OCI-LY1 (cell line): Measurements from ENCODE around the gene RFX4.

ENCODE experiments used
- H2AFZ ChIP-seq: fragments of 200-600 bp; sonication (generic), shearing (Covaris generic); 2 replicates; pipeline ENCODE4 v1.6.0; 2014; ENCODE audit warnings: antibody characterized with exemption, mild to moderate bottlenecking, low read length
- H3F3A ChIP-seq: fragments of 200-600 bp; sonication (generic), shearing (Covaris generic); 2 replicates; pipeline ENCODE4 v1.6.0; 2014; ENCODE audit warnings: mild to moderate bottlenecking, antibody characterized with exemption, low read length, moderate library complexity; ENCODE audit not compliant: insufficient read depth
- H3K27ac ChIP-seq: fragments of 200-600 bp; sonication (generic); 2 replicates; pipeline ENCODE4 v1.5.1; 2014; ENCODE audit warnings: low read length, mixed run types, mild to moderate bottlenecking, low read depth; ENCODE audit not compliant: poor library complexity, severe bottlenecking
- H3K27me3 ChIP-seq: fragments of 200-600 bp; sonication (generic); 2 replicates; pipeline ENCODE4 v1.6.0; 2014; ENCODE audit warnings: antibody characterized with exemption, mild to moderate bottlenecking, low read length, moderate library complexity; ENCODE audit not compliant: insufficient read depth
- H3K36me3 ChIP-seq: fragments of 200-600 bp; sonication (generic); 2 replicates; pipeline ENCODE4 v1.6.1; 2014; ENCODE audit warnings: mild to moderate bottlenecking, antibody characterized with exemption, low read length, moderate library complexity, mixed read lengths; ENCODE audit not compliant: insufficient read depth
- H3K4me1 ChIP-seq: fragments of 200-600 bp; sonication (generic); 2 replicates; pipeline ENCODE4 v1.5.1; 2014; ENCODE audit warnings: mild to moderate bottlenecking, low read length, moderate library complexity; ENCODE audit not compliant: insufficient read depth, severe bottlenecking
- H3K4me2 ChIP-seq: fragments of 200-600 bp; sonication (generic), shearing (Covaris generic); 2 replicates; pipeline ENCODE4 v1.6.1; 2014; ENCODE audit warnings: low read length
- H3K4me3 ChIP-seq: fragments of 200-600 bp; sonication (generic); 2 replicates; pipeline ENCODE4 v1.5.1; 2014; ENCODE audit warnings: low read length, low read depth, mild to moderate bottlenecking, mixed read lengths; ENCODE audit not compliant: poor library complexity, severe bottlenecking
- H3K79me2 ChIP-seq: fragments of 200-600 bp; shearing (Covaris generic); 2 replicates; pipeline ENCODE4 v1.6.1; 2016; ENCODE audit warnings: mixed run types, low read length, mixed read lengths; ENCODE audit not compliant: insufficient read depth
- H3K9ac ChIP-seq: fragments of 200-600 bp; sonication (generic), shearing (Covaris generic); 2 replicates; pipeline ENCODE4 v1.6.1; 2014; ENCODE audit warnings: mild to moderate bottlenecking, low read length, mixed read lengths
- H3K9me2 ChIP-seq: fragments of 200-600 bp; sonication (generic), shearing (Covaris generic); 2 replicates; pipeline ENCODE4 v1.6.1; 2014; ENCODE audit warnings: low read depth, mild to moderate bottlenecking, low read length, mixed read lengths
- H3K9me3 ChIP-seq: fragments of 200-600 bp; shearing (Covaris generic); 2 replicates; pipeline ENCODE4 v1.6.1; 2014; ENCODE audit warnings: low read length, mixed read lengths
- H4K20me1 ChIP-seq: fragments of 200-600 bp; sonication (generic), shearing (Covaris generic); 2 replicates; pipeline ENCODE4 v1.6.0; 2016; ENCODE audit warnings: mild to moderate bottlenecking, low read length; ENCODE audit not compliant: insufficient read depth
- CTCF ChIP-seq: fragments of 200-600 bp; sonication (generic), shearing (Covaris generic); IDR thresholded peaks from 2 replicates; pipeline ENCODE4 v1.5.1; 2017; ENCODE audit warnings: mild to moderate bottlenecking, antibody characterized with exemption, low read length, moderate library complexity, mixed read lengths
- EZH2 ChIP-seq: fragments of 200-600 bp; sonication (generic), shearing (Covaris generic); IDR thresholded peaks from 2 replicates; pipeline ENCODE4 v1.8.0; 2017; ENCODE audit warnings: borderline replicate concordance, mixed run types, mild to moderate bottlenecking, antibody characterized with exemption, low read length, moderate library complexity, mixed read lengths

RFX4 gene

GRCh38 chr12:106712768-106713167 lies 130.0 kb downstream of the RFX4 start:
- H3K9ac ChIP-seq = no peak overlapping the region
- H4K20me1 ChIP-seq = no peaks in the 10 kb centered on the region
- no peaks in the 10 kb centered on the region for H3F3A ChIP-seq
- no peak overlapping the region for H3K4me3 ChIP-seq
- no peaks in the 10 kb centered on the region for H3K36me3 ChIP-seq
- H2AFZ ChIP-seq = no peak overlapping the region
- no peaks in the 10 kb centered on the region for H3K27me3 ChIP-seq
- H3K79me2 ChIP-seq = no peaks in the 10 kb centered on the region
- no peaks in the 10 kb centered on the region for H3K4me1 ChIP-seq
- no peaks in the 10 kb centered on the region for H3K9me2 ChIP-seq
- no peak for TF ChIP-seq EZH2
- TF ChIP-seq CTCF = no peak
- no peak overlapping the region for H3K27ac ChIP-seq
- H3K9me3 ChIP-seq = no peaks in the 10 kb centered on the region
- H3K4me2 ChIP-seq = no peak overlapping the region

- no peaks in the 10 kb centered on the region for H3K27me3 ChIP-seq
- no peak overlapping the region for H3K27ac ChIP-seq
- no peaks in the 10 kb centered on the region for H3F3A ChIP-seq
- no peak overlapping the region for H3K4me3 ChIP-seq
- no peak overlapping the region for H3K4me2 ChIP-seq
- no peaks in the 10 kb centered on the region for H3K4me1 ChIP-seq
- no peaks in the 10 kb centered on the region for H3K9me2 ChIP-seq
- H3K9ac ChIP-seq = no peak overlapping the region
- H2AFZ ChIP-seq = no peak overlapping the region
- TF ChIP-seq CTCF (no peak), EZH2 (no peak)
- no peaks in the 10 kb centered on the region for H3K79me2 ChIP-seq
- no peaks in the 10 kb centered on the region for H3K36me3 ChIP-seq
- no peaks in the 10 kb centered on the region for H4K20me1 ChIP-seq
- H3K9me3 ChIP-seq = no peaks in the 10 kb centered on the region
Measured at GRCh38 chr12:106714926-106715325, 132.1 kb downstream of the RFX4 start.

GRCh38 chr12:106715582-106715981 lies 132.8 kb downstream of the RFX4 start:
- H3K4me2 ChIP-seq = no peak overlapping the region
- no peaks in the 10 kb centered on the region for H3F3A ChIP-seq
- H3K4me1 ChIP-seq = no peaks in the 10 kb centered on the region
- no peaks in the 10 kb centered on the region for H3K36me3 ChIP-seq
- no peaks in the 10 kb centered on the region for H3K79me2 ChIP-seq
- no peak overlapping the region for H3K4me3 ChIP-seq
- H3K27ac ChIP-seq = no peak overlapping the region
- no peak for TF ChIP-seq EZH2
- TF ChIP-seq CTCF = no peak
- no peaks in the 10 kb centered on the region for H3K9me2 ChIP-seq
- no peak overlapping the region for H3K9ac ChIP-seq
- H4K20me1 ChIP-seq = no peaks in the 10 kb centered on the region
- no peaks in the 10 kb centered on the region for H3K9me3 ChIP-seq
- no peaks in the 10 kb centered on the region for H3K27me3 ChIP-seq
- H2AFZ ChIP-seq = no peak overlapping the region
